Neural progenitor cell (in vitro differentiated cells): ENCODE measurements around the gene NTPCR.

Source experiments
- CTCF ChIP-seq: fragments of 200-600 bp; sonication (generic); IDR thresholded peaks from 2 replicates; pipeline ENCODE4 v1.5.1; 2017; ENCODE audit warnings: antibody characterized with exemption, mild to moderate bottlenecking
- EZH2phosphoT487 ChIP-seq: fragments of 200-600 bp; sonication (generic); IDR thresholded peaks from 2 replicates; pipeline ENCODE4 v1.6.1; 2017; ENCODE audit warnings: antibody characterized with exemption

GRCh38 chr1:232908831-232909230 lies 41.6 kb upstream of the NTPCR start:
- no peak for TF ChIP-seq CTCF
- TF ChIP-seq EZH2phosphoT487: no peak
